HepG2 (cell line): Measurements from ENCODE around the gene TEX19. TPM values are rescaled to one million over a fixed set of nuclear protein-coding genes. Genes with fewer than 3 reads are reported as not detected.

ENCODE experiments used
- ATF7-NPFF ChIP-seq: sonication (generic); formaldehyde crosslinking; IDR thresholded peaks from 2 replicates; pipeline ENCODE4 v1.8.1; 2023; ENCODE audit warnings: mild to moderate bottlenecking, low read depth, missing genetic modification reagents, moderate library complexity
- HDAC2 ChIP-seq: sonication (generic); formaldehyde crosslinking; IDR thresholded peaks from 2 replicates; pipeline ENCODE4 v1.4.0; 2020; ENCODE audit warnings: missing genetic modification reagents
- HES4 ChIP-seq: sonication (generic); formaldehyde crosslinking; IDR thresholded peaks from 2 replicates; pipeline ENCODE4 v1.9.0; 2021; ENCODE audit warnings: mild to moderate bottlenecking, missing genetic modification reagents, borderline replicate concordance
- HNF1A ChIP-seq, 2 experiments: sonication (generic) in 1 of 2; formaldehyde crosslinking in 1 of 2; IDR thresholded peaks; 2 replicates each; pipeline versions ENCODE4 v1.4.0 to v1.6.1; 2016 to 2020; ENCODE audit warnings: borderline replicate concordance in 1 of 2, low read depth in 1 of 2, mild to moderate bottlenecking in 1 of 2, missing genetic modification reagents in 1 of 2
- HNRNPK ChIP-seq: fragments of 200-400 bp; formaldehyde crosslinking; IDR thresholded peaks from 2 replicates; pipeline ENCODE4 v1.6.1; 2018; ENCODE audit warnings: low read length, low read depth, moderate library complexity, mild to moderate bottlenecking; ENCODE audit not compliant: poor library complexity, severe bottlenecking
- JUND ChIP-seq: sonication (generic); formaldehyde crosslinking; IDR thresholded peaks from 2 replicates; pipeline ENCODE4 v1.8.0; 2022; ENCODE audit warnings: mild to moderate bottlenecking, missing genetic modification reagents
- LBX2 ChIP-seq: sonication (generic); formaldehyde crosslinking; IDR thresholded peaks from 2 replicates; pipeline ENCODE4 v1.5.0; 2020; ENCODE audit warnings: missing genetic modification reagents, mild to moderate bottlenecking, borderline replicate concordance
- MED1 ChIP-seq: sonication (generic); formaldehyde crosslinking; IDR thresholded peaks from 2 replicates; pipeline ENCODE4 v1.4.0; 2020; ENCODE audit warnings: missing genetic modification reagents
- NRL ChIP-seq: sonication (generic); formaldehyde crosslinking; IDR thresholded peaks from 2 replicates; pipeline ENCODE4 v1.5.0; 2020; ENCODE audit warnings: missing genetic modification reagents, mild to moderate bottlenecking, moderate library complexity, borderline replicate concordance
- REL ChIP-seq: sonication (generic); formaldehyde crosslinking; conservative IDR thresholded peaks from 2 replicates; pipeline ENCODE4 v1.8.0; 2022; ENCODE audit warnings: mild to moderate bottlenecking, missing genetic modification reagents, moderate library complexity
- SP140L ChIP-seq: sonication (generic); formaldehyde crosslinking; IDR thresholded peaks from 2 replicates; pipeline ENCODE4 v1.4.0; 2020; ENCODE audit warnings: missing genetic modification reagents, borderline replicate concordance
- TCF7 ChIP-seq: sonication (generic); IDR thresholded peaks from 2 replicates; pipeline ENCODE4 v1.6.1; 2016; ENCODE audit warnings: antibody characterized with exemption, low read depth
- ZNF441 ChIP-seq: sonication (generic); formaldehyde crosslinking; IDR thresholded peaks from 2 replicates; pipeline ENCODE4 v1.7.0; 2021; ENCODE audit warnings: missing genetic modification reagents, borderline replicate concordance
- ZNF501 ChIP-seq: sonication (generic); formaldehyde crosslinking; IDR thresholded peaks from 2 replicates; pipeline ENCODE4 v1.5.1; 2020; ENCODE audit warnings: mild to moderate bottlenecking, moderate library complexity, missing genetic modification reagents
- ZNF574 ChIP-seq: sonication (generic); formaldehyde crosslinking; IDR thresholded peaks from 2 replicates; pipeline ENCODE4 v1.4.0; 2020; ENCODE audit warnings: missing genetic modification reagents
- ZNF607 ChIP-seq: sonication (generic); formaldehyde crosslinking; IDR thresholded peaks from 2 replicates; pipeline ENCODE4 v1.5.1; 2020; ENCODE audit warnings: missing genetic modification reagents, mild to moderate bottlenecking, borderline replicate concordance
- ZNF788 ChIP-seq: sonication (generic); formaldehyde crosslinking; IDR thresholded peaks from 2 replicates; pipeline ENCODE4 v1.5.0; 2020; ENCODE audit warnings: mild to moderate bottlenecking, missing genetic modification reagents, borderline replicate concordance
- polyA plus RNA-seq, 8 experiments: library from polyadenylated mRNA; depleted of rRNA in 3 of 8; stranded (reverse) in 7 of 8; unstranded in 1 of 8; fragments of >200 nt; fragmentation: Illumina TruSeq in 4 of 8; extraction: Trizol in 4 of 8; gene quantifications; 2 replicates each; pipeline versions ENCODE4 v1.2.1 to v1.2.3, GENCODE V29; 2011 to 2016; ENCODE audit warnings: low read depth in 4 of 8, missing spikeins in 1 of 8, mixed read lengths in 1 of 8; ENCODE audit not compliant: insufficient read depth in 1 of 8
- total RNA-seq, 5 experiments: library from RNA; depleted of rRNA; stranded (reverse); fragments of >200 nt; fragmentation: Illumina TruSeq; extraction: Trizol; gene quantifications; 2 replicates each; pipeline ENCODE4 v1.2.3, GENCODE V29; 2016; ENCODE audit warnings: low read depth in 1 of 5

Gene TEX19
- total and polyA plus RNA-seq, 2 of the 13 experiments (the other 11 are each of a cell fraction or from before 2014, with no cell fraction given), result 1.3 to 6.0 TPM

- TF ChIP-seq JUND (CRISPR knock-in tag), result 0 out of 2 replicates have a peak, but pooled peaks have one; percentile 13
- TF ChIP-seq NRL (CRISPR knock-in tag), result no peak
- peak; percentile 76 for TF ChIP-seq TCF7
- peak; percentile 36; the same call in 1 of the 2 replicates for TF ChIP-seq LBX2 (CRISPR knock-in tag)
- TF ChIP-seq HNF1A (IDR thresholded peaks at IDR 0.05; ENCODE audit: low read depth), result no peak
- TF ChIP-seq HNF1A (CRISPR knock-in tag; IDR thresholded peaks at IDR 0.05; ENCODE audit: borderline replicate concordance), result no peak
- 0 out of 2 replicates have a peak, but pooled peaks have one; percentile 33 for TF ChIP-seq SP140L (CRISPR knock-in tag)
- peak; percentile 50; the same call in 1 of the 2 replicates for TF ChIP-seq ATF7-NPFF
- peak; percentile 32; the same call in 1 of the 2 replicates for TF ChIP-seq HDAC2 (CRISPR knock-in tag)
- peak; percentile 48 for TF ChIP-seq ZNF574
- TF ChIP-seq ZNF607 (CRISPR knock-in tag), result peak; percentile 16; the same call in 1 of the 2 replicates
- peak; percentile 64; the same call in 1 of the 2 replicates for TF ChIP-seq ZNF441 (CRISPR knock-in tag)
- peak; percentile 70; the same call in 1 of the 2 replicates for TF ChIP-seq HES4 (CRISPR knock-in tag)
- peak; percentile 17; the same call in 1 of the 2 replicates for TF ChIP-seq MED1 (CRISPR knock-in tag)
- peak; percentile 42 for TF ChIP-seq HNRNPK
- peak; percentile 29; the same call in 1 of the 2 replicates for TF ChIP-seq ZNF788
- 0 out of 2 replicates have a peak, but pooled peaks have one; percentile 5 for TF ChIP-seq REL (CRISPR knock-in tag)
- peak; percentile 70; the same call in 1 of the 2 replicates for TF ChIP-seq ZNF501 (CRISPR knock-in tag)
Observed at GRCh38 chr17:82320956-82321927, 37.8 kb upstream of the TEX19 start (continued).
